Kidney epithelial cell (primary cell): ENCODE results near the gene KLK12. TPM values are rescaled to one million over a fixed set of nuclear protein-coding genes. Genes with fewer than 3 reads are reported as not detected.

Experiments used
- DNase-seq: peaks from one replicate; pipeline ENCODE4 v3.0.0-alpha.2; 2010; ENCODE audit warnings: low read depth
- H3K27me3 ChIP-seq: 2 replicates; pipeline ENCODE4 v1.6.0; 2011; ENCODE audit warnings: low read length; ENCODE audit not compliant: control insufficient read depth, insufficient read depth
- H3K36me3 ChIP-seq: 2 replicates; pipeline ENCODE4 v1.5.1; 2011; ENCODE audit warnings: low read length; ENCODE audit not compliant: control insufficient read depth, insufficient read depth
- H3K4me3 ChIP-seq: 2 replicates; pipeline ENCODE4 v1.5.1; 2011; ENCODE audit warnings: low read depth, mild to moderate bottlenecking, control low read depth, low read length
- total RNA-seq: library from RNA; depleted of rRNA; stranded (reverse); fragments of >200 nt; gene quantifications from 2 replicates; pipeline ENCODE4 v1.2.3, GENCODE V29; 2015
- TF ChIP-seq, protein P1 (sequence below): IDR thresholded peaks from 2 replicates; pipeline ENCODE4 v1.5.1; 2011; ENCODE audit warnings: mild to moderate bottlenecking, moderate library complexity, low read length, control low read depth, inconsistent platforms; ENCODE audit not compliant: insufficient read depth, poor library complexity, severe bottlenecking

Gene KLK12
- total RNA-seq, 1 donor from 2014 or later: not detected

GRCh38 chr19:51025401-51025800, 9.4 kb downstream of the KLK12 start:
- no peak overlapping the region for H3K4me3 ChIP-seq
- peaks cover 3% of the 10 kb centered on the region for H3K27me3 ChIP-seq
- TF ChIP-seq, protein P1, sequence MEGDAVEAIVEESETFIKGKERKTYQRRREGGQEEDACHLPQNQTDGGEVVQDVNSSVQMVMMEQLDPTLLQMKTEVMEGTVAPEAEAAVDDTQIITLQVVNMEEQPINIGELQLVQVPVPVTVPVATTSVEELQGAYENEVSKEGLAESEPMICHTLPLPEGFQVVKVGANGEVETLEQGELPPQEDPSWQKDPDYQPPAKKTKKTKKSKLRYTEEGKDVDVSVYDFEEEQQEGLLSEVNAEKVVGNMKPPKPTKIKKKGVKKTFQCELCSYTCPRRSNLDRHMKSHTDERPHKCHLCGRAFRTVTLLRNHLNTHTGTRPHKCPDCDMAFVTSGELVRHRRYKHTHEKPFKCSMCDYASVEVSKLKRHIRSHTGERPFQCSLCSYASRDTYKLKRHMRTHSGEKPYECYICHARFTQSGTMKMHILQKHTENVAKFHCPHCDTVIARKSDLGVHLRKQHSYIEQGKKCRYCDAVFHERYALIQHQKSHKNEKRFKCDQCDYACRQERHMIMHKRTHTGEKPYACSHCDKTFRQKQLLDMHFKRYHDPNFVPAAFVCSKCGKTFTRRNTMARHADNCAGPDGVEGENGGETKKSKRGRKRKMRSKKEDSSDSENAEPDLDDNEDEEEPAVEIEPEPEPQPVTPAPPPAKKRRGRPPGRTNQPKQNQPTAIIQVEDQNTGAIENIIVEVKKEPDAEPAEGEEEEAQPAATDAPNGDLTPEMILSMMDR: no peak
- H3K36me3 ChIP-seq: no peaks in the 10 kb centered on the region
- no peak for DNase-seq

DNA sequence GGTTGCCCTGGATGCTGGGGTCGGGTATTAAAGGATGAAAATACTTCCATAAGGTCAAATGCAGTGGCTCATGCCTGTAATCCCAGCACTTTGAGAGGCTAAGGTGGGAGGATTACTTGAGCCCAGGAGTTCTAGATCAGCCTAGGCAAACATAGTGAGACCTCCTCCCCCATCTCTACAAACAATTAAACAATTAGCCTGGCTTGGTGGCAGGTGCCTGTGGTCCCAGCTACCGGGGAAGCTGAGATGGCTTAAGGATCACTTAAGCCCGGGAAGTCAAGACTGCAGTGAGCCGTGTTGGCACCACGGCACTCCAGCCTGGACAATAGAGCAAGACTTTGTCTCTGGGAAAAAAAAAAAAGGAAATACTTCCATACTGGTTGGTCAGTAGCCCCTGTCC, 9.9 kb downstream of the KLK12 start:
- H3K27me3 ChIP-seq: peaks cover 8% of the 10 kb centered on the region
- no peaks in the 10 kb centered on the region for H3K36me3 ChIP-seq
- DNase-seq: no peak
- TF ChIP-seq, protein P1: no peak
- no peak overlapping the region for H3K4me3 ChIP-seq

GRCh38 chr19:51023946-51024345, 10.9 kb downstream of the KLK12 start:
- TF ChIP-seq, protein P1: no peak
- no peaks in the 10 kb centered on the region for H3K36me3 ChIP-seq
- H3K27me3 ChIP-seq: peaks cover 15% of the 10 kb centered on the region
- DNase-seq: no peak
- H3K4me3 ChIP-seq: no peak overlapping the region

DNA sequence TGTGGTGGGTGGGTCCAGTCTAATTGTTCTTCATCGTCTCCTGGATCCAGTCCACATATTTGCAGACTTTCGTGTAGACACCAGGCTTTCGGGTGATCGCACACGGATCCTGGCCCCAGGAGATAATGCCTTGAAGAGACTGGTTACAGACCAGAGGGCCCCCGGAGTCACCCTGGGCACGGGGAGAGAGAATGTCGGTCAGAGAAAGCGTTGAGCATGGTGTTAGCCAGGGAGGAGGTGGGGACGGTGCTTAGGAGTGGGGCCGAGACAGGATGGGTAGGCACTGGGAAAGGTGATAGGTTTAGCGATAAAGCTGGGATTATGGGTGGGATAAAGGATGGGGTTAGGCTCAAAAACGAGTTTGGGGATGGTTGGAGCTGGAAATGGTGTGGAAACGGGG, 12.3 kb downstream of the KLK12 start:
- no peak for DNase-seq
- TF ChIP-seq, protein P1: no peak
- Histone ChIP-seq H3K27me3 (peaks cover 26% of the 10 kb centered on the region), H3K36me3 (no peaks in the 10 kb centered on the region), H3K4me3 (no peak overlapping the region)

- Histone ChIP-seq H3K36me3 (no peaks in the 10 kb centered on the region), H3K27me3 (peaks cover 36% of the 10 kb centered on the region), H3K4me3 (no peak overlapping the region)
- DNase-seq: no peak
- TF ChIP-seq, protein P1: peak; percentile 61
Observed at GRCh38 chr19:51020988-51021651, 13.7 kb downstream of the KLK12 start.

- peak within 1 kb of the TSS; percentile 5 for H3K4me3 ChIP-seq
- TF ChIP-seq, protein P1: no peak
- H3K36me3 ChIP-seq: no peaks in the 10 kb centered on the region
- H3K27me3 ChIP-seq: peaks cover 36% of the 10 kb centered on the region
- DNase-seq: no peak
Observed at GRCh38 chr19:51019544-51019925, 15.3 kb downstream of the KLK12 start, which contains the start of gene KLK10. Gene KLK10, minus strand, starts transcription at chr19:51019709. Its CDS starts 579 bp downstream, at chr19:51019130.
